HEK293T (cell line): ENCODE measurements around the gene CLPX.
"Not testable (repeated sequence)": the region's sequence is repeated elsewhere in the genome, so short reads cannot be mapped to it uniquely, and the experiment has no call there.

Source experiments
- CTCF ChIA-PET: fragments of 350-600 bp; formaldehyde crosslinking; extraction: SDS; loops from one replicate; lab custom pipeline; 2021; ENCODE audit warnings: antibody characterized with exemption, inconsistent platforms; lab: Yijun Ruan, JAX
- POLR2A ChIA-PET: fragments of 350-600 bp; formaldehyde crosslinking; extraction: SDS; loops from one replicate; lab custom pipeline; 2020; ENCODE audit warnings: antibody characterized with exemption, inconsistent platforms; lab: Yijun Ruan, JAX
- DNase-seq: peaks from one replicate; pipeline ENCODE4 v3.0.0; 2012; ENCODE audit warnings: mixed read lengths; ENCODE audit errors: extremely low spot score
- ARNT ChIP-seq: fragments of 450-650 bp; IDR thresholded peaks from 2 replicates; pipeline ENCODE4 v1.6.1; 2017; ENCODE audit warnings: mild to moderate bottlenecking
- BHLHE40 ChIP-seq: fragments of 450-650 bp; IDR thresholded peaks from 2 replicates; pipeline ENCODE4 v1.6.1; 2016; ENCODE audit warnings: mild to moderate bottlenecking, moderate library complexity, borderline replicate concordance
- CTBP1 ChIP-seq: fragments of 450-650 bp; IDR thresholded peaks from 2 replicates; pipeline ENCODE4 v1.6.1; 2016; ENCODE audit warnings: borderline replicate concordance
- ELF4 ChIP-seq: fragments of 450-650 bp; IDR thresholded peaks from 2 replicates; pipeline ENCODE4 v1.6.1; 2017; ENCODE audit warnings: antibody characterized with exemption
- FOXA1 ChIP-seq: fragments of 450-650 bp; IDR thresholded peaks from 2 replicates; pipeline ENCODE4 v1.6.1; 2016; ENCODE audit warnings: mild to moderate bottlenecking
- FOXK2 ChIP-seq: fragments of 450-650 bp; IDR thresholded peaks from 2 replicates; pipeline ENCODE4 v1.6.1; 2016; ENCODE audit warnings: mild to moderate bottlenecking
- FOXM1 ChIP-seq: fragments of 450-650 bp; IDR thresholded peaks from 2 replicates; pipeline ENCODE4 v1.6.1; 2017; ENCODE audit warnings: mild to moderate bottlenecking, borderline replicate concordance
- HDGF ChIP-seq: fragments of 450-650 bp; IDR thresholded peaks from 2 replicates; pipeline ENCODE4 v1.6.1; 2017; ENCODE audit warnings: antibody characterized with exemption, borderline replicate concordance
- L3MBTL2 ChIP-seq: fragments of 450-650 bp; conservative IDR thresholded peaks from 2 replicates; pipeline ENCODE4 v1.6.1; 2016; ENCODE audit warnings: mild to moderate bottlenecking
- LEF1 ChIP-seq: fragments of 450-650 bp; IDR thresholded peaks from 2 replicates; pipeline ENCODE4 v1.6.1; 2017; ENCODE audit warnings: mild to moderate bottlenecking, borderline replicate concordance
- NFRKB ChIP-seq: fragments of 450-650 bp; IDR thresholded peaks from 2 replicates; pipeline ENCODE4 v1.6.1; 2016; ENCODE audit warnings: mild to moderate bottlenecking, moderate library complexity
- SP1 ChIP-seq: fragments of 450-650 bp; IDR thresholded peaks from 2 replicates; pipeline ENCODE4 v1.6.1; 2017
- SUZ12 ChIP-seq: fragments of 450-650 bp; IDR thresholded peaks from 2 replicates; pipeline ENCODE4 v1.6.1; 2016; ENCODE audit warnings: mild to moderate bottlenecking
- TARDBP ChIP-seq: fragments of 450-650 bp; IDR thresholded peaks from 2 replicates; pipeline ENCODE4 v1.6.1; 2016
- ZNF384 ChIP-seq: fragments of 450-650 bp; IDR thresholded peaks from 2 replicates; pipeline ENCODE4 v1.6.1; 2016
- TF ChIP-seq, protein P1 (sequence below): fragments of 450-650 bp; IDR thresholded peaks from 2 replicates; pipeline ENCODE4 v1.6.1; 2016

CLPX gene

DNA sequence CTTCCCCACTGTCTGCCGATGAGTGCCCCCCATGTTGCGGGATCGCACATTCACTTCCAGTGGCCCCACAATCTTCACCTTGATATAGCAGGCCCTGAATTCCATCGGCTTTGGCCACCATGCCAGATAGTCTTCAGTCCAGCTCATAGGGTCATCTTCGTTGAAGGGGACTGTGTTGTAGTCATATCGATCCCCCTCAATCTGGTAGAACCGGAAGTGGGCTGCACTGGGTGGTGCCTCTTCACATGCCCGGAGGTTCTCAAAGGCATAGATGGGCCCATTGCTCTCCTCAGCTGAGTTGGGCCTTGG lies 12.1 kb upstream of the CLPX start:
- no peak for DNase-seq
- ChIA-PET POLR2A (no interaction called here), CTCF (no interaction called here)
- TF ChIP-seq FOXM1 (no peak), LEF1 (no peak), BHLHE40 (no peak), CTBP1 (no peak), HDGF (no peak), TARDBP (no peak)

DNA sequence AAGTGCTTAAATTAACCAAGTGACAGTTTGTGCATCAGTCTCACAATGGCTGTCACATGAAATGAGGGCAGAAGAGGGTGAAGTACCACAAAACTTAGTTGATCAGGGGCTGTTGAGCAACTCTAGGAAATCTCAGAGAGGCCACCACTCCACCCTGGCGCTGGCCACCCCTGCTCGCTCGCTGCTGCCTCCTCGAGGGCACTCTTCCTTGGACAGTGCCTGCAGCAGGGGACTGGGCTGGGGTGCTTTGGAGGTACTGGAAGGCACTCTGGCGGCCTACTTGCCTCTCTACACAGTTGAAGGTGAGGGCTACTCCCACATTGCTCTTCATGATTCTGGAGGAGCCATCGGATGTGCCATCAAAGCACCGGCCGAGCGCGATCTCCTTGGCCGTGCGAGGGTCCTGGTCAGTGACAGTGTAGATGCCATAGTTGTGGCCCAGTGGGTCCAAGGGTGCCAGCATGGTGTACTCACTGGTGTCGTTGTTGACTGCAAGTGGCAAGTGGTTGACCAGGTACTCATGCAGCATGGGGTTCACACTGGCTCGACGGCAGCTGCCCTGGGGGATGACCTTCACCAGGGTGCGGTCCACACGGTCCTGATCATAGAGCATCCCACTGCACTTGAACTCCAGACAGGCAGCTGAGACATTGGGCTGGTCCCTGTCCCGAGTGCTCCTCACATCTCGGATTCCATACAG lies 11.6 kb upstream of the CLPX start:
- no peak for TF ChIP-seq L3MBTL2
- ChIA-PET CTCF (no interaction called here), POLR2A (interaction anchor here (3.1 kb wide), 1 partner anchor 11 kb away, joined by 10 read pairs; the partner anchor contains the start of gene CLPX)
- no peak for DNase-seq

DNA sequence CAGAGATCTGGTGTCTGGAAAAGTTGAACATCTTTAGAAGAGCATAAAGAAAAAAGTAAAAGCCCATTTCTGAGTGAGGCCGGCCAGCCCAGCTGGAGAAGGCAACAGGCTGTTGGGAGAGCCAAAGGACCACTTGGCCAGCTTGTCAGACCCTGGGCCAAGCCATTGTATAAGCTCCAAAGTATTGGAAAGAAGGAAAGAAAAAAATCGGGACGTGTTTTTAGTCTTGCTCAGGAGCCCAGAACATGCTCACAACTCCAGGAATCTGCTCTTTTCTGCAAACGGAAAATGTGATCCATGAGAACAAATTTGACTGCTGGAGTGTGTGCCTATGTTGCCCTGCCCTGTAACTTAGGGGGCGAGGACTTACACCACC lies 10.4 kb upstream of the CLPX start:
- POLR2A ChIA-PET: interaction anchor here (1.0 to 3.1 kb wide), 2 partner anchors 10 to 109 kb away, joined by 3 to 10 read pairs; partner anchors contain the start of genes CLPX and RNU5B-1
- CTCF ChIA-PET: interaction anchor here (1.2 kb wide), 1 partner anchor 102 kb away, joined by 3 read pairs; no protein-coding TSS in a partner anchor
- no peak for DNase-seq
- no peak for TF ChIP-seq FOXA1
- TF ChIP-seq SP1: no peak
- TF ChIP-seq ZNF384: no peak
- TF ChIP-seq CTBP1: no peak
- TF ChIP-seq HDGF: no peak
- TF ChIP-seq, protein P1, sequence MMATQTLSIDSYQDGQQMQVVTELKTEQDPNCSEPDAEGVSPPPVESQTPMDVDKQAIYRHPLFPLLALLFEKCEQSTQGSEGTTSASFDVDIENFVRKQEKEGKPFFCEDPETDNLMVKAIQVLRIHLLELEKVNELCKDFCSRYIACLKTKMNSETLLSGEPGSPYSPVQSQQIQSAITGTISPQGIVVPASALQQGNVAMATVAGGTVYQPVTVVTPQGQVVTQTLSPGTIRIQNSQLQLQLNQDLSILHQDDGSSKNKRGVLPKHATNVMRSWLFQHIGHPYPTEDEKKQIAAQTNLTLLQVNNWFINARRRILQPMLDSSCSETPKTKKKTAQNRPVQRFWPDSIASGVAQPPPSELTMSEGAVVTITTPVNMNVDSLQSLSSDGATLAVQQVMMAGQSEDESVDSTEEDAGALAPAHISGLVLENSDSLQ: no peak
- TF ChIP-seq BHLHE40: no peak
- no peak for TF ChIP-seq ELF4
- TF ChIP-seq LEF1: no peak
- TF ChIP-seq ARNT: no peak
- no peak for TF ChIP-seq SUZ12
- TF ChIP-seq NFRKB: no peak
- TF ChIP-seq L3MBTL2: no peak
- no peak for TF ChIP-seq FOXK2
- TF ChIP-seq FOXM1: no peak
- TF ChIP-seq TARDBP: no peak

DNA sequence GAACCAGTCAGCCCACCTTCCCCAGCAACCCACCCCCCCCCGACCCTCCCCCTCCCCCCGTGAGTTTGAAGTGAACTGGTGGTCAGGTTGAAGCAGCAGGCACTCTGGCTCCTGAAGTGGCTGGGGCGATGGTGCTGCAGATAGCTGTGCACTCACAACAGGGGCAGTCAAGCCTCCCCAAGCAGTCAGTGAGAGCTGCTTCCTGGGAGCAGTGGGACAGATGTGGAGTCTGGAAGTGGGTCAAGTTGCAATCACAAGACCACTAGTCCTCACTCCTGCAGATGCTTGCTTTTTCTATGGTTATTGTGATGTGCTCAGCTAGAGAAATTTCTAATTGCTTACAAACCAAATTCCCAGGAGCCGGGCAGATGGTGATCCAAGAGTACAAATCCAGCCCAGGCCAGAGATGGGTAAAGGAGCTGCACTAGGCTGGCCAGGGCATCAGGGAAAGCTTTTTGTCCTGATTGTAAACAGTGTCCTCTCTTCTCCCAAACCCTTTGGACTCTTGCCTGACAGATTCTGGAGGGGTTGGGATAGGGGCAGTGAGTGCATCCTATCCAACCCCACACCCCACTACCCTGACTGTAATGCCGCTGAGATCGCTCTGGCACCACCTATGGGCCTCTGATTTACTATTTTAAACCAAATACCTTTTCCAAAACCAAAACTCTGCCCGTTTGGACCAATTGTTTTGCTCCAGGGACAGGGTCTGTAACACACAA lies 9.8 kb upstream of the CLPX start:
- ChIA-PET POLR2A (interaction anchor here (1.0 to 3.1 kb wide), 2 partner anchors 9 to 110 kb away, joined by 3 to 10 read pairs; partner anchors contain the start of genes CLPX and RNU5B-1), CTCF (interaction anchor here (1.2 kb wide), 1 partner anchor 103 kb away, joined by 3 read pairs; no protein-coding TSS in a partner anchor)
- TF ChIP-seq FOXM1: no peak
- DNase-seq: no peak

DNA sequence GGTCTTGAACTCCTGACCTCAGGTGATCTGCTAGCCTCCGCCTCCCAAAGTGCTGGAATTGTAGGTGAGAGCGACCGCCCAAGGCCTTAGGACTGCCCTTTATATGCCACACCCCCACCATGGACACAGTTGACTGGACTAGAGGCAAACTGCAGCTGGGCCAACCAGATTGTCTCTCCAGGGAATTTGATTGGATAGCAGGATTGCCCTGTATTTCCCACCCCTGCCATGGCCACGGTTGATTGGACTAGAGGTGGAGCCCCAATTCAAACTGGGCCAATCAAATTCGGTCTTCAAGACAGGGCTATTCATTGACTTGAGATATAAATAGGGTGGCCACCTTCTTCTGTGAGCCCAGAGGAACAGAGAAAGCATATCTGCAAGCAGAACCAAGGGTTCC lies 6.9 kb upstream of the CLPX start:
- no peak for DNase-seq
- TF ChIP-seq NFRKB (no peak), CTBP1 (no peak), ZNF384 (no peak), SUZ12 (no peak), BHLHE40 (no peak), LEF1 (no peak), FOXM1 (no peak), SP1 (no peak), FOXA1 (no peak), ELF4 (no peak), HDGF (no peak), ARNT (no peak), L3MBTL2 (no peak), TARDBP (no peak), FOXK2 (no peak)
- TF ChIP-seq, protein P1: no peak
- ChIA-PET CTCF (no interaction called here), POLR2A (no interaction called here)

DNA sequence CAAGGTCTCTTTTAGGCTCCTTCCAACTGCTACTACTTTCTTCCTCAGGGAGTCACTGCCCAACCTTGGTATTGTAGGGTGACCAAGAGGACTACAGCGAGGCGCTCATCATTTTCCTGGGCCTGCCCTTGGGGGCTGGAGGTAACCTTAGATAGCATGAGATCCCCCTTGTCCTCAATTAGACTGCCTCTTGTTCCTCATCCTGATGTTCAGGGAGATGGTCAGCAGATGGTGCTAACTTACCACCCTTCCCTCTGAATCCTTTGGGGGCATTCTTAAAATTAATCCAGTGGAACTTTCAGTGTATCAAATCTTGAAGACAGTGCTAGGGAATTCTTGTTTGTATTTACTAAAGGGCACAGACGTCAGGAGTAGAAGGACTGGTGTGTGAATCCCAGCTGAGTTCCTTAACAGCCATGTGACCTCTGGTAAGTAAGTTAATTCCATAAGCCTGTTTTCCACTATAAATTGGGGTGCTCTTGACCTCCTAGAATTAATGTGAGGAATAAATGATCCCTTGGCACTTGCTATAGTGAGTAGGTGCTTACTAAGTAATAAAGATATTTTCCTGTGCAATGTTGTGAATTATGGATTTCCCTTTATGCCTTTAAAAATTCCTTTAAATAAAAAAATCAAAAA lies 4.1 kb upstream of the CLPX start:
- no peak for TF ChIP-seq HDGF
- no peak for TF ChIP-seq CTBP1
- no peak for TF ChIP-seq NFRKB
- no peak for TF ChIP-seq FOXM1
- TF ChIP-seq LEF1: no peak
- no peak for TF ChIP-seq L3MBTL2
- no peak for TF ChIP-seq ARNT
- TF ChIP-seq, protein P1: no peak
- TF ChIP-seq ELF4: no peak
- no peak for TF ChIP-seq ZNF384
- TF ChIP-seq SP1: no peak
- no peak for TF ChIP-seq TARDBP
- no peak for TF ChIP-seq FOXA1
- no peak for TF ChIP-seq BHLHE40
- TF ChIP-seq FOXK2: no peak
- no peak for TF ChIP-seq SUZ12
- CTCF ChIA-PET: interaction anchor here (0.9 kb wide), 1 partner anchor 109 kb away, joined by 4 read pairs; no protein-coding TSS in a partner anchor
- DNase-seq: peak; percentile 38
- POLR2A ChIA-PET: no interaction called here

DNA sequence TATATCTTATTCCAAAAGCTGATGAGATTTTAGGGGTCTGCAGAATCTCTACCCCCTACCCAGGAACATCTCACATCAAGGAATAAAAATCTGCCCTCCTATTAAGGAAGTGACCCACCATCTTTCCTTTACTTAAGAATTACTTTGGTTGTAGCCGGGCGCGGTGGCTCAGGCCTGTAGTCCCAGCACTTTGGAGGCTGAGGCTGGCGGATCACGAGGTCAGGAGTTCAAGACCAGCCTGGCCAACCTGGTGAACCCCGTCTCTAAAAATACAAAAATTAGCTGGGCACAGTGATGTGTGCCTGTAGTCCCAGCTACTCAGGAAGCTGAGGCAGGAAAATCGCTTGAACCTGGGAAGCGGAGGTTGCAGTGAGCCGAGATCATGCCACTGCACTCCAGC lies 3.3 kb upstream of the CLPX start:
- POLR2A ChIA-PET, DNase-seq, CTCF ChIA-PET: not testable (repeated sequence)
